Keratinocyte (primary cell): ENCODE results near the gene ANO3. TPM values are rescaled to one million over a fixed set of nuclear protein-coding genes. Genes with fewer than 3 reads are reported as not detected.
A peak's percentile ranks its signal among the peaks of the same experiment; 100 is the strongest.

Source experiments
- DNase-seq: peaks from one replicate; pipeline ENCODE4 v3.0.0-alpha.2; 2011; ENCODE audit warnings: low read depth, missing footprints, low spot score
- FAIRE-seq: peaks from 2 replicates; lab custom pipeline; 2011; peaks lifted over from hg19 to GRCh38; lab: Jason Lieb, UNC
- H2AFZ ChIP-seq: 2 replicates; pipeline ENCODE4 v1.6.0; 2012; ENCODE audit warnings: low read length, control low read depth, inconsistent platforms; ENCODE audit not compliant: control insufficient read depth
- H3K27ac ChIP-seq: 2 replicates; pipeline ENCODE4 v1.5.1; 2011; ENCODE audit warnings: low read length; ENCODE audit not compliant: control insufficient read depth, insufficient read depth
- H3K27me3 ChIP-seq: 3 replicates; pipeline ENCODE4 v1.6.0; 2011; ENCODE audit warnings: low read length; ENCODE audit not compliant: control insufficient read depth, insufficient read depth; ENCODE audit errors: extremely low read depth
- H3K36me3 ChIP-seq, 2 experiments: 2 replicates in 1 of 2; 3 replicates in 1 of 2; pipeline ENCODE4 v1.5.1; 2011; ENCODE audit warnings: low read length in 2 of 2, mild to moderate bottlenecking in 1 of 2; ENCODE audit not compliant: control insufficient read depth in 2 of 2, insufficient read depth in 2 of 2; ENCODE audit errors: extremely low read depth in 1 of 2
- H3K4me1 ChIP-seq: 3 replicates; pipeline ENCODE4 v1.5.1; 2011; ENCODE audit warnings: low read length; ENCODE audit not compliant: control insufficient read depth, insufficient read depth; ENCODE audit errors: extremely low read depth
- H3K4me2 ChIP-seq: 3 replicates; pipeline ENCODE4 v1.6.0; 2011; ENCODE audit warnings: low read depth, low read length; ENCODE audit not compliant: control insufficient read depth, insufficient read depth; ENCODE audit errors: extremely low read depth
- H3K4me3 ChIP-seq, 3 experiments: fragments of 200-600 bp in 1 of 3; sonication (generic) in 1 of 3; 2 replicates in 2 of 3; 3 replicates in 1 of 3; pipeline ENCODE4 v1.5.1; 2011 to 2016; ENCODE audit warnings: low read length in 3 of 3, mild to moderate bottlenecking in 3 of 3, control low read depth in 2 of 3, inconsistent platforms in 1 of 3, low read depth in 1 of 3, mixed read lengths in 1 of 3, mixed run types in 1 of 3, moderate library complexity in 1 of 3; ENCODE audit not compliant: control insufficient read depth in 2 of 3, insufficient read depth in 2 of 3; ENCODE audit errors: extremely low read depth in 1 of 3
- H3K79me2 ChIP-seq: 2 replicates; pipeline ENCODE4 v1.6.0; 2012; ENCODE audit warnings: low read length; ENCODE audit not compliant: control insufficient read depth, insufficient read depth
- H3K9ac ChIP-seq: 3 replicates; pipeline ENCODE4 v1.6.0; 2011; ENCODE audit warnings: low read length; ENCODE audit not compliant: control insufficient read depth, insufficient read depth; ENCODE audit errors: extremely low read depth
- H3K9me1 ChIP-seq: 3 replicates; pipeline ENCODE4 v1.6.0; 2011; ENCODE audit warnings: low read length; ENCODE audit not compliant: control insufficient read depth, insufficient read depth; ENCODE audit errors: extremely low read depth
- H3K9me3 ChIP-seq: 2 replicates; pipeline ENCODE4 v1.5.1; 2012; ENCODE audit warnings: low read depth, low read length; ENCODE audit not compliant: control insufficient read depth
- H4K20me1 ChIP-seq: 3 replicates; pipeline ENCODE4 v1.6.0; 2011; ENCODE audit warnings: low read length; ENCODE audit not compliant: control insufficient read depth, insufficient read depth; ENCODE audit errors: extremely low read depth
- EZH2 ChIP-seq: IDR thresholded peaks from one replicate; pipeline ENCODE4 v1.6.1; 2012; ENCODE audit warnings: inconsistent platforms, mild to moderate bottlenecking, low read length, moderate library complexity
- dilution Hi-C: fragments of 300-500 bp; cut with MboI; formaldehyde crosslinking; loops from one replicate; pipeline ENCODE4 v1.7.0; 2020; ENCODE audit warnings: low sequenced_read_pairs; ENCODE audit not compliant: extremely low pct_ligation_motif_present
- polyA plus RNA-seq, 5 experiments: library from polyadenylated mRNA; depleted of rRNA in 3 of 5; stranded (reverse) in 3 of 5; stranded (forward) in 1 of 5; unstranded in 1 of 5; fragments of >200 nt; gene quantifications; 1 replicate in 1 of 5; 2 replicates in 3 of 5; 3 replicates in 1 of 5; pipeline versions ENCODE4 v1.2.1 to v1.2.3, GENCODE V29; 2011 to 2012; ENCODE audit warnings: missing spikeins in 2 of 5, low read depth in 1 of 5, low replicate concordance in 1 of 5
- TF ChIP-seq, protein P1 (sequence below), 3 experiments: IDR thresholded peaks in 1 of 3; conservative IDR thresholded peaks in 1 of 3; optimal IDR thresholded peaks in 1 of 3; 2 replicates in 2 of 3; 3 replicates in 1 of 3; pipeline versions ENCODE3 to v1.5.1; 2011; ENCODE audit warnings: low read length in 3 of 3, mild to moderate bottlenecking in 3 of 3, moderate library complexity in 2 of 3, control low read depth in 1 of 3, inconsistent platforms in 1 of 3; ENCODE audit not compliant: insufficient read depth in 2 of 3; ENCODE audit errors: extremely low read depth in 1 of 3

The ANO3 gene
- polyA plus RNA-seq, 1 donor (not counting 4 experiments of a cell fraction or from before 2014, with no cell fraction given) = 0.01 TPM

DNA sequence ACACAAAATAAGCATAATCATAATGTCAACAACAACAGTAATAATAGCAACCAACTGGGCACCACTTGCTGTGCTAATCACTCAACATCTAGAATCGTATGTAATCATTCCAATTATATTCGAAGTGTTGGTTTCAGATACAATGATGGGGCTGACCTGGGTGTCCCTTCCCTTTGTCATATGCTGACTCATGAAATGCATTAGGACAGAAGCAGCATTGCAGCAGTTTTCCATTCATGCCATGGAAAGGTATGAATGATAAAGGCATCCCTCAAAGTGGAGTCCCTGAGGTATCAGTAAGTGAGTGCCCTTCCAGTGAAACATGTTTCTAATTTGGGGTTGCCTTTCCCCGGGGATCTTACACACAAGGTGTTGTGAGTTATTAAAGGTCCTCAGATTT is 46.3 kb upstream of the ANO3 start:
- Histone ChIP-seq H3K27me3 (no peaks in the 10 kb centered on the region), H3K4me1 (no peaks in the 10 kb centered on the region), H2AFZ (no peak overlapping the region), H4K20me1 (no peaks in the 10 kb centered on the region), H3K27ac (no peak overlapping the region), H3K9me3 (no peaks in the 10 kb centered on the region), H3K4me3 (no peak overlapping the region), H3K79me2 (no peaks in the 10 kb centered on the region), H3K9ac (no peak overlapping the region), H3K36me3 (no peaks in the 10 kb centered on the region), H3K4me2 (no peak overlapping the region), H3K9me1 (no peaks in the 10 kb centered on the region)
- FAIRE-seq = no peak
- dilution Hi-C loops = no loop called here
- TF ChIP-seq, protein P1, sequence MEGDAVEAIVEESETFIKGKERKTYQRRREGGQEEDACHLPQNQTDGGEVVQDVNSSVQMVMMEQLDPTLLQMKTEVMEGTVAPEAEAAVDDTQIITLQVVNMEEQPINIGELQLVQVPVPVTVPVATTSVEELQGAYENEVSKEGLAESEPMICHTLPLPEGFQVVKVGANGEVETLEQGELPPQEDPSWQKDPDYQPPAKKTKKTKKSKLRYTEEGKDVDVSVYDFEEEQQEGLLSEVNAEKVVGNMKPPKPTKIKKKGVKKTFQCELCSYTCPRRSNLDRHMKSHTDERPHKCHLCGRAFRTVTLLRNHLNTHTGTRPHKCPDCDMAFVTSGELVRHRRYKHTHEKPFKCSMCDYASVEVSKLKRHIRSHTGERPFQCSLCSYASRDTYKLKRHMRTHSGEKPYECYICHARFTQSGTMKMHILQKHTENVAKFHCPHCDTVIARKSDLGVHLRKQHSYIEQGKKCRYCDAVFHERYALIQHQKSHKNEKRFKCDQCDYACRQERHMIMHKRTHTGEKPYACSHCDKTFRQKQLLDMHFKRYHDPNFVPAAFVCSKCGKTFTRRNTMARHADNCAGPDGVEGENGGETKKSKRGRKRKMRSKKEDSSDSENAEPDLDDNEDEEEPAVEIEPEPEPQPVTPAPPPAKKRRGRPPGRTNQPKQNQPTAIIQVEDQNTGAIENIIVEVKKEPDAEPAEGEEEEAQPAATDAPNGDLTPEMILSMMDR (optimal IDR thresholded peaks at IDR 0.05 in 1 of 3, IDR thresholded peaks at IDR 0.05 in 1 of 3, conservative IDR thresholded peaks at IDR 0.05 in 1 of 3; ENCODE audit: extremely low read depth in 1 of 3, insufficient read depth in 2 of 3, low read length in 3 of 3) = no peak
- no peak for TF ChIP-seq EZH2
- DNase-seq = no peak

DNA sequence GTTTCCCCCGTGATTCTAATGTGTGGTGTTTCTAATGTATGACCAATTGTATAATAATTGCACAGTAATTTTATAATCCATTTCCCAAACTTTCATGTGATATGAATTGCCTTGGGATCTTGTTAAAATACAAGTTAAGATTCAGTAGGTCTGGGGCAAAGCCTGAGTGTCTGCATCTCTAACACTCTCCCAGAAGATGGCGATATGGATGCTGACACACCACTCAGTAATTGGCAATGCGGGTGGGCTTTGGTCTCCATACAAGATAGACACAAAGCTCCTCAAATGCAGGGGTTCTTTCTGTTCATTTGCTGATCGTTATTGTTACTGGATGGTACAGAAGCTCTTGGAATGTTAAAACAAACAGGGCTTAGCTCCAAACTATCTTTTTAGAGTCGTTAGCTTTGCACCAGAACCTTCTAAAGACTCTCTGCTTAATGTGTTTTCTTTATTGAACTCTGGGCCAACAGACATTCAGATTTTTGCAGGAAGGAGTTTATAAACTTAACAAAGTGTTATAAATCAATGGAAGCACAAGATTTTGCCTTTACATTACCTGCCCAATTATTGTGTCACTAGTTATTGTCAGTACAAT is 45.4 kb upstream of the ANO3 start:
- TF ChIP-seq, protein P1 (optimal IDR thresholded peaks at IDR 0.05 in 1 of 3, IDR thresholded peaks at IDR 0.05 in 1 of 3, conservative IDR thresholded peaks at IDR 0.05 in 1 of 3; ENCODE audit: extremely low read depth in 1 of 3, insufficient read depth in 2 of 3, low read length in 3 of 3) = peak; percentile 44 to 66 (median 50)
- TF ChIP-seq EZH2 = no peak
- Histone ChIP-seq H3K9me1 (no peaks in the 10 kb centered on the region), H3K9me3 (no peaks in the 10 kb centered on the region), H3K36me3 (no peaks in the 10 kb centered on the region), H3K9ac (no peak overlapping the region), H2AFZ (no peak overlapping the region), H4K20me1 (no peaks in the 10 kb centered on the region), H3K4me1 (no peaks in the 10 kb centered on the region), H3K27ac (no peak overlapping the region), H3K79me2 (no peaks in the 10 kb centered on the region), H3K4me3 (no peak overlapping the region), H3K4me2 (no peak overlapping the region), H3K27me3 (no peaks in the 10 kb centered on the region)
- FAIRE-seq (peak; percentile 9), DNase-seq (no peak)
- dilution Hi-C loops = no loop called here
